Aorta (tissue), 5 donors: ENCODE data around the gene LEMD3. TPM values are rescaled to one million over a fixed set of nuclear protein-coding genes. Genes with fewer than 3 reads are reported as not detected.

Experiments
- ATAC-seq: fragments of 200-7000 bp; cut with Tn5 transposase; one replicate; pipeline ENCODE4 v1.9.1; 2022; ENCODE audit warnings: moderate library complexity; ENCODE audit not compliant: low FRiP score
- DNase-seq, 2 donors: peaks; one replicate each; pipeline ENCODE4 v3.0.0-alpha.2; 2020
- H3K27ac ChIP-seq, 2 donors: one replicate each; pipeline ENCODE4 v1.5.1; 2013; ENCODE audit warnings: low read length in 2 of 2, mild to moderate bottlenecking in 2 of 2, moderate library complexity in 2 of 2, control low read depth in 1 of 2, inconsistent platforms in 1 of 2, low read depth in 1 of 2
- H3K27me3 ChIP-seq, 2 donors: one replicate each; pipeline ENCODE4 v1.6.1; 2013; ENCODE audit warnings: control low read depth in 1 of 2, low read length in 1 of 2, mild to moderate bottlenecking in 1 of 2, moderate library complexity in 1 of 2; ENCODE audit not compliant: insufficient read depth in 2 of 2, control insufficient read depth in 1 of 2
- H3K36me3 ChIP-seq, 2 donors: one replicate each; pipeline ENCODE4 v1.6.1; 2013; ENCODE audit warnings: control low read depth in 1 of 2, low read length in 1 of 2, mild to moderate bottlenecking in 1 of 2; ENCODE audit not compliant: insufficient read depth in 2 of 2, control insufficient read depth in 1 of 2
- H3K4me1 ChIP-seq, 2 donors: one replicate each; pipeline ENCODE4 v1.6.1; 2013; ENCODE audit warnings: low read length in 2 of 2, control low read depth in 1 of 2, mild to moderate bottlenecking in 1 of 2, moderate library complexity in 1 of 2; ENCODE audit not compliant: insufficient read depth in 2 of 2, control insufficient read depth in 1 of 2
- H3K4me3 ChIP-seq, 2 donors: one replicate each; pipeline ENCODE4 v1.5.1; 2013; ENCODE audit warnings: low read length in 2 of 2, control low read depth in 1 of 2, mild to moderate bottlenecking in 1 of 2
- H3K9me3 ChIP-seq: one replicate; pipeline ENCODE4 v1.6.1; 2013; ENCODE audit warnings: mild to moderate bottlenecking, low read length; ENCODE audit not compliant: control insufficient read depth
- whole genome bisulfite sequencing, 2 donors: extraction: QIAGEN DNeasy Blood & Tissue Kit; methylation state at CpG; one replicate each; pipeline ENCODE4 v1.1.7; 2013; 5-methylcytosine and 5-hydroxymethylcytosine counted together
- intact Hi-C, 2 donors: fragments of 100-400 bp; cut with DNase I; formaldehyde crosslinking; loops; one replicate each; pipeline versions ENCODE4 v1.14.2 to v1.15.0; 2022
- polyA plus RNA-seq, 2 donors: library from polyadenylated mRNA; stranded (reverse); fragments of 200-250 nt; gene quantifications; one replicate each; pipeline ENCODE4 v1.2.3, GENCODE V29; 2013
- total RNA-seq, 2 donors: library from RNA; stranded (reverse); fragmentation: NEBNext Ultra II Directional; extraction: Animal tissue kit (Norgen Biotek cat#: 25700); gene quantifications; one replicate each; pipeline ENCODE4 v1.2.1, GENCODE V29; 2021
- donor health status: healthy with polysubstance abuse.
- donor health status: Bipolar disorder and iron deficiency.
- donor health status: DM: no; HTN: no; CAD: no.
- donor health status: DM: no; HTN: no; CAD: no.
- donor health status: DM: yes; HTN: yes; CAD: no.

The LEMD3 gene
- total and polyA plus RNA-seq, 4 donors, result 4.3 to 32.0 (median 20.8) TPM

DNA sequence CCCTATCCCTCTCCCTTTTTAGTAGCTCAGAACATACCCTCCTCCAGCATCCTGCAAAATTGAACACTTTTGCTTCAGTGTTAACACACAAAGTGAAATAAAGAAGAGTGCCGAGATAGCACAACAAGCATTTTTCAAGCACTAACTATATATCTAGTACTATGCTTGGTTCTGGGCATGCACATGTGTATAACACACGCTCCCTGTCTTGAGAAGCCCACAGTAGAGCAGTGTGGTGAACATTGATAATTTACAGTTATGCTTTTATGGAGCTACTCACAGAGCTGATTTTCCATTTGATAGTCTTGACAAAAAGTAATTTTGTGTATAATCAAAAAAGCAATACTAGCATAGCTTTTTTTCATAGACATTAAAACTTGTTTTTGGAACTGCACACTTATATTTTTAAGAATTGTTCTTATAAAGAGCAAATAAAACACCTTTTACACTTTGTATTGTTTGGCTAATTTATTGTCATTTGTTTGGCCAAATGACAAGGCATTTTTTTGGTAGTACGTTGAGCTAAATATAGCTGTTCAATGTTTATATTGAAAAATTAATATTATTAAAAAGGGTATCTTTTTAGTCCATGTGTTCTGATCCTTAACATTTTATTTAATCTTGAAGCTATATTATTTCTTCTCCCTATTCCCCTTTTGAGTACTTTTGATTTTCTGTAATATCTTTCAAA, 39.7 kb downstream of the LEMD3 start:
- Histone ChIP-seq H3K36me3 (no peaks in the 10 kb centered on the region), H3K27me3 (no peaks in the 10 kb centered on the region), H3K9me3 (no peaks in the 10 kb centered on the region), H3K4me3 (no peak overlapping the region), H3K4me1 (peaks cover 0 to 2% of the 10 kb centered on the region in 2 donors), H3K27ac (no peak overlapping the region)
- ATAC-seq, result no peak
- 54 to 55% methylated on average over 3 of the region's 3 CpGs for WGBS, 2 donors
- intact Hi-C loops, result no loop called here
- no peak for DNase-seq

DNA sequence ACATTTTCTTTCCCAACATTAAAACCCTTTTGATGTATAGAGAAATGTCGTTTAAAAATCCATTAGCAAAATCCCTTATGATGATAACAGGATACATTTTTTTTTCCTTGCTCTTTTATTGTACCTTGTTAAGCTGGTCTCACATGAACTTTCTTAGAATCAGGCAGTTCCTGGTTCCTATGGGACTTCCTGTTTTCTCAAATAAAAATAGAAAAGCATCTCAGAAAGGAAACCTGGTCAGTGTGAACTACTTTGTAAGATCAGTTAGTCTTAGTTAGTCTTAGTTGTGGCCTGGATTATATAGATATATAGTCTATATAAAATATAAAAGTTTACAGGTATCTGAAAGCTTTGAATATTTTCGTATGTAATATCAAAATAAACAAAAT, 40.3 kb downstream of the LEMD3 start:
- DNase-seq (no peak), ATAC-seq (no peak)
- Histone ChIP-seq H3K27ac (no peak overlapping the region), H3K9me3 (no peaks in the 10 kb centered on the region), H3K4me3 (no peak overlapping the region), H3K36me3 (no peaks in the 10 kb centered on the region), H3K27me3 (no peaks in the 10 kb centered on the region), H3K4me1 (peaks cover 0 to 2% of the 10 kb centered on the region in 2 donors)
- WGBS, 2 donors, result 36 to 40% methylated on average over 2 of the region's 2 CpGs
- intact Hi-C loops, result no loop called here

DNA sequence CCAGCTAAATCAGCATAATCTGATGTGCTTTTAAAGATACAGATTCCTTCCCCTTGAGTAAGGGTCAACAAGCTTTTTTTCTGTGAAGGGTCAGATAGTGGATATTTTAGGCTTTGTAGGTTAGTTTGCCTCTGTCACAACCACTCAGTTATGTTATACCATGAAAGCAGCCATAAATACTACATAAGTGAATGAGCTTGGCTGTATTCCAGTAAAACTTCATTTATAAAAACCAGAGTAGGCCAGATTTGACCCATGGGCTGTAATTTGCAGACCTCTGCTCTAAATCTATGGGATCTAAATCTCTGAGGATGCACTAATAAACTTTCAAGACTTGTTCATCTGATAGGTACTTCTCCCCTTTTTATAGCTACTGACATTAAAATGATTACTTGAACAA, 47.7 kb downstream of the LEMD3 start:
- peaks cover 2% of the 10 kb centered on the region for H3K9me3 ChIP-seq
- intact Hi-C loops, result no loop called here
- H3K4me3 ChIP-seq, result no peak overlapping the region
- H3K4me1 ChIP-seq, result no peaks in the 10 kb centered on the region
- no peaks in the 10 kb centered on the region for H3K27me3 ChIP-seq
- H3K27ac ChIP-seq, result no peak overlapping the region
- no peaks in the 10 kb centered on the region for H3K36me3 ChIP-seq
- ATAC-seq (no peak), DNase-seq (no peak)

DNA sequence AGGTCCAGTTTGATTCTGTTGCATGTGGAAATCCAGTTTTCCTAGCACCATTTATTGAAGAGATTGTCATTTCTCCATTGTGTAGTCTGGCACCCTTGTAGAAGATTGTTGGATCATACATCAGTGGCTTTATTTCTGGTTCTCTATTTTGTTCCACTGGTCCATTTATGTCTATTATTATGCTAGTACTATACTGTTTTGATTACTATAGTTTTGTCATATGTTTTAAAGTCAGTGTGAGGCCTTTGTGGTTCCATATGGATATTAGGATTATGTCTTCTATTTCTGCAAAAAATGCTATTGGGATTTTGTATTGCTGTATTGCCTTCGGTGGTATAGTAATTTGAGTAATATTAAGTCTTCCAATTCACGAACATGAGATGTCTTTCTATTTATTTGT, 51.4 kb downstream of the LEMD3 start:
- Histone ChIP-seq H3K9me3 (peaks cover 2% of the 10 kb centered on the region), H3K4me3 (no peak overlapping the region), H3K4me1 (no peaks in the 10 kb centered on the region), H3K27me3 (no peaks in the 10 kb centered on the region), H3K27ac (no peak overlapping the region), H3K36me3 (no peaks in the 10 kb centered on the region)
- intact Hi-C loops, result no loop called here
- ATAC-seq, result no peak
- DNase-seq, result no peak
- WGBS, 2 donors, result 97 to 98% methylated on average over 2 of the region's 2 CpGs

DNA sequence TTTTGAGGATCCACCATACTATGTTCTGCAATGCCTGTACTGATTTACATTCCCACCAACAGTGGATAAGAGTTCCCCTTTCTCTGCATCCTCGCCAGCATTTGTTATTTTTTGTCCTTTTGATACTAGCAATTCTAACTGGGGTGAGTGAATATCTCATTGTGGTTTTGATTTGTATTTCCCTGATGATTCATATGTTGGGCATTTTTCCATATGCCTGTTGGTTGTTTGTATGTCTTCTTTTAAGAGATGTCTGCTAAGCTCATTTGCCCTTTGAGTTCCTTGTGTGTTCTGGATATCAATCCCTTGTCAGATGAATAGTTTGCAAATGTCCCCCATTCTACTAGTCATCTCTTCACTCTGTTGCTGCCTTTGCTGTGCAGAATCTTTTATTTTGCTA, 60.1 kb downstream of the LEMD3 start:
- intact Hi-C loops, result no loop called here
- H3K27ac ChIP-seq, result no peak overlapping the region
- no peaks in the 10 kb centered on the region for H3K36me3 ChIP-seq
- no peaks in the 10 kb centered on the region for H3K4me1 ChIP-seq
- DNase-seq (no peak), ATAC-seq (no peak)
- 95 to 96% methylated on average over 1 of the region's 1 CpG for WGBS, 2 donors
- no peaks in the 10 kb centered on the region for H3K27me3 ChIP-seq
- H3K9me3 ChIP-seq, result no peaks in the 10 kb centered on the region
- no peak overlapping the region for H3K4me3 ChIP-seq

DNA sequence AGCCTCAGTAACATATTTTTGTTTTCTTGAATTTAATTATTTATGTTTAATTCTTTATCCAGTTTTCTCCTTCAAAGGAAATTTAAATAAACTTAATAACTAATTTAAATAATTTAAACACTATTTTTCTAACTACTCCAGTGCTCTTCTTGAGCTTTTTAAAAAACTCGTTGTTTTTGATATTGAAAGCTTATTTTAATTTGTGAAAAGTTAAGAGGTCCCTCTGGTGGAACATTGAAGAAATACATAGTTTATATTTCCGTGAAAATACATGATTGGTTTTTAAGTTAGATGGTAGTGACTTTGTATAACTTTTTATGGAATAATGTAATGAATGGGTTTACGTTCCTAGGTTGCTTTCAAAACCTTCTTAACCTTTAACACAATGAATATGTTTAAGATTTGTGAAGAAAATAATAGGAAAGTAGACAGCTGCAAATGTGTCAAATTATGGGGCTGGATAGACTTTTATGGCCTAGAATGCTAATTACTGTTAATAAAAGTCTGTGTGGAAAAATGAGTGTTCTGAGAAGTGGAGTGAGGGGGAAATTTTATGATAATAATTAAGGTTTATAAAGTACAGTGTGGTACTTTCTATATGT, 63.2 kb downstream of the LEMD3 start:
- ATAC-seq (no peak), DNase-seq (no peak)
- Histone ChIP-seq H3K27me3 (no peaks in the 10 kb centered on the region), H3K9me3 (no peaks in the 10 kb centered on the region), H3K4me3 (no peak overlapping the region), H3K36me3 (no peaks in the 10 kb centered on the region), H3K27ac (no peak overlapping the region), H3K4me1 (no peaks in the 10 kb centered on the region)
- intact Hi-C loops, result loop anchor here (5.0 to 10.0 kb wide), 2 partner anchors 48 to 340 kb away; no protein-coding TSS in a partner anchor
- WGBS, 2 donors, result 11 to 14% methylated on average over 3 of the region's 3 CpGs

DNA sequence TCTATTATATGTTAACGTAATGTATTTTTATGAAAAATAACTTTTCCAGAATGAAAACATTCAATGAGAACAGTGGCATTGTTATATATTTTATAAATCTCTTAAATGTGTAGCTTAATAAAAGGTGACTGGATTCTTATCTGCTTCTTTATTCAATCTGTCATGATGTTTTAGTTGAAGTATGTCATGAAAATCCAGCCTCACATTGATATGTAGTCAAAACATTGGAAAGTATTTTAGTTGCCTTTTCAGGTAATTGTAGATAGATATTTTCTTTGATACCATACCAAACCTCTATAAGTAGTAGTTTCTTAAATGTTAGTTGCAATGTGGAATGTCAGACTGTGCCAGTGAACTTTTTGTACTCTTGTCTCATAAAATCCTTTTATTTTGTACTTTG, 67.8 kb downstream of the LEMD3 start:
- no peak overlapping the region for H3K27ac ChIP-seq
- no peaks in the 10 kb centered on the region for H3K27me3 ChIP-seq
- no peak overlapping the region for H3K4me3 ChIP-seq
- H3K36me3 ChIP-seq, result no peaks in the 10 kb centered on the region
- WGBS, 2 donors, result 93 to 99% methylated on average over 1 of the region's 1 CpG
- intact Hi-C loops, result loop anchor here in 1 of 2 donors (10.0 kb wide), 1 partner anchor 52 kb away; no protein-coding TSS in a partner anchor
- H3K9me3 ChIP-seq, result no peaks in the 10 kb centered on the region
- no peak for ATAC-seq
- no peak for DNase-seq
- no peaks in the 10 kb centered on the region for H3K4me1 ChIP-seq

DNA sequence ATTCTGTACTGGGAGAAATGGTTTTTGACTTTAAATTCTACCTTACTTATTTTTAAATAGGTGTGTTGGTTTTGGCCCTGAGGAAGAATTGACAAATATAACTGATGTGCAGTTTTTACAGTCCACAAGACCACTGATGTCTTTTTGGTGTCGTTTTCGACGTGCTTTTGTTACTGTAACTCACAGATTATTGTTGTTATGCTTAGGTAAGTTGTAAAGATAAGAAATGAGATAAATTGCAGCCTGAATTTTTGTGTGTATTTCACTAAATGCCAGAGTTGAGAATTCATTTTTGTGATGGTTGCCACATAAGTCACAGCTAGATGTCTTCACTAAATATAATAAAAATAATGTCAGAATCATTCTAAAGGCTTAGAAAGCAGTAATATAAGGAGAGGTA, 69.2 kb downstream of the LEMD3 start:
- intact Hi-C loops, result loop anchor here in 1 of 2 donors (10.0 kb wide), 1 partner anchor 54 kb away; no protein-coding TSS in a partner anchor
- DNase-seq (no peak), ATAC-seq (no peak)
- 56 to 60% methylated on average over 3 of the region's 3 CpGs for WGBS, 2 donors
- Histone ChIP-seq H3K27me3 (no peaks in the 10 kb centered on the region), H3K4me1 (no peaks in the 10 kb centered on the region), H3K9me3 (no peaks in the 10 kb centered on the region), H3K36me3 (no peaks in the 10 kb centered on the region), H3K4me3 (no peak overlapping the region), H3K27ac (no peak overlapping the region)
